ENCODE data around the gene DALRD3.
"Not testable (repeated sequence)": the region's sequence is repeated elsewhere in the genome, so short reads cannot be mapped to it uniquely, and the experiment has no call there.

The DALRD3 gene

GRCh38 chr3:49019941-49020329 lies 1.6 kb upstream of the DALRD3 start:
- H3K4me1 ChIP-seq (ENCODE audit: control insufficient read depth, insufficient read depth, low read length), result peaks cover 38% of the 10 kb centered on the region

DNA sequence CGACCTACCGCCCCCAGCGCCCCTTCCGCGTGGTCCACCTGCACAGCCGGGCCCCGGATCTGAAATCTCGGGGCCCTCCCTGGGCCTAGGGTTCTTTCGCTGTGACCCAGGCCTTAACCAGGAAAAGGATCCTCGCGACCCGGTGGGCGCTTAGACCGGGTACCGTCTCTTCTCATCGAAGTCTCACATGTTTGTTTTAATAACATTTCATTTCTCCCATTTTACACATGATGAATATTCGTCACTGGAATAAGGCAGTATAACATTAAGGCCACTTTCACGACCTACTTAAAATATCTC lies 277 bp upstream of the DALRD3 start:
- Histone ChIP-seq H3K36me3 (ENCODE audit: control insufficient read depth, insufficient read depth, low read length) (peaks cover 18% of the 10 kb centered on the region), H3K4me1 (ENCODE audit: control insufficient read depth, insufficient read depth, low read length) (peaks cover 40% of the 10 kb centered on the region)

More at GRCh38 chr3:49019941-49020329, 1.6 kb upstream of the DALRD3 start:
- Histone ChIP-seq H3K4me3 (ENCODE audit: low read length) (peak overlapping the region; percentile 67), H3K9ac (ENCODE audit: low read length) (peak overlapping the region; percentile 97), H3K36me3 (ENCODE audit: control insufficient read depth, insufficient read depth, low read length) (peaks cover 21% of the 10 kb centered on the region), H3K27me3 (ENCODE audit: control insufficient read depth, insufficient read depth, low read length) (no peaks in the 10 kb centered on the region), H3K9me3 (ENCODE audit: control insufficient read depth, low read length) (no peaks in the 10 kb centered on the region)

GRCh38 chr3:49017229-49017970 lies 980 bp downstream of the DALRD3 start:
- Histone ChIP-seq H3K4me3 (ENCODE audit: low read length) (peak overlapping the region; percentile 56), H3K4me1 (ENCODE audit: control insufficient read depth, insufficient read depth, low read length) (peaks cover 44% of the 10 kb centered on the region), H3K27me3 (ENCODE audit: control insufficient read depth, insufficient read depth, low read length) (no peaks in the 10 kb centered on the region)

More for the DNA sequence above, 277 bp upstream of the DALRD3 start:
- H3K4me3 ChIP-seq (ENCODE audit: low read length), result peak overlapping the region; percentile 56
- no peaks in the 10 kb centered on the region for H3K27me3 ChIP-seq (ENCODE audit: control insufficient read depth, insufficient read depth, low read length)
- H3K9me3 ChIP-seq (ENCODE audit: control insufficient read depth, low read length), result no peaks in the 10 kb centered on the region
- H3K9ac ChIP-seq (ENCODE audit: low read length), result peak overlapping the region; percentile 82

GRCh38 chr3:49016414-49017228 lies 1.8 kb downstream of the DALRD3 start:
- peaks cover 31% of the 10 kb centered on the region for H3K36me3 ChIP-seq (ENCODE audit: control insufficient read depth, insufficient read depth, low read length)
- H3K9ac ChIP-seq (ENCODE audit: low read length), result no peak overlapping the region
- no peak overlapping the region for H3K4me3 ChIP-seq (ENCODE audit: low read length)
- no peaks in the 10 kb centered on the region for H3K27me3 ChIP-seq (ENCODE audit: control insufficient read depth, insufficient read depth, low read length)
- H3K9me3 ChIP-seq (ENCODE audit: control insufficient read depth, low read length), result no peaks in the 10 kb centered on the region
- peaks cover 44% of the 10 kb centered on the region for H3K4me1 ChIP-seq (ENCODE audit: control insufficient read depth, insufficient read depth, low read length)

More at GRCh38 chr3:49017229-49017970, 980 bp downstream of the DALRD3 start:
- Histone ChIP-seq H3K9ac (ENCODE audit: low read length) (peak overlapping the region; percentile 82), H3K9me3 (ENCODE audit: control insufficient read depth, low read length) (no peaks in the 10 kb centered on the region), H3K36me3 (ENCODE audit: control insufficient read depth, insufficient read depth, low read length) (peaks cover 31% of the 10 kb centered on the region)

- H3K4me1 ChIP-seq (ENCODE audit: control insufficient read depth, insufficient read depth, low read length), result peaks cover 44% of the 10 kb centered on the region
- no peaks in the 10 kb centered on the region for H3K9me3 ChIP-seq (ENCODE audit: control insufficient read depth, low read length)
- H3K4me3 ChIP-seq (ENCODE audit: low read length), result no peak overlapping the region
- H3K27me3 ChIP-seq (ENCODE audit: control insufficient read depth, insufficient read depth, low read length), result no peaks in the 10 kb centered on the region
- H3K36me3 ChIP-seq (ENCODE audit: control insufficient read depth, insufficient read depth, low read length), result peaks cover 31% of the 10 kb centered on the region
- no peak overlapping the region for H3K9ac ChIP-seq (ENCODE audit: low read length)
Measured at GRCh38 chr3:49015765-49016164, 2.6 kb downstream of the DALRD3 start.

GRCh38 chr3:49015072-49015471 lies 3.3 kb downstream of the DALRD3 start:
- H3K4me1 ChIP-seq (ENCODE audit: control insufficient read depth, insufficient read depth, low read length), result peaks cover 37% of the 10 kb centered on the region
- no peaks in the 10 kb centered on the region for H3K27me3 ChIP-seq (ENCODE audit: control insufficient read depth, insufficient read depth, low read length)
- no peak overlapping the region for H3K4me3 ChIP-seq (ENCODE audit: low read length)
- no peaks in the 10 kb centered on the region for H3K9me3 ChIP-seq (ENCODE audit: control insufficient read depth, low read length)
- H3K36me3 ChIP-seq (ENCODE audit: control insufficient read depth, insufficient read depth, low read length), result peaks cover 31% of the 10 kb centered on the region
- no peak overlapping the region for H3K9ac ChIP-seq (ENCODE audit: low read length)

GRCh38 chr3:49013738-49014660 lies 4.4 kb downstream of the DALRD3 start:
- Histone ChIP-seq H3K27me3 (ENCODE audit: control insufficient read depth, insufficient read depth, low read length) (no peaks in the 10 kb centered on the region), H3K4me1 (ENCODE audit: control insufficient read depth, insufficient read depth, low read length) (peaks cover 27% of the 10 kb centered on the region), H3K36me3 (ENCODE audit: control insufficient read depth, insufficient read depth, low read length) (peaks cover 31% of the 10 kb centered on the region), H3K9ac (ENCODE audit: low read length) (no peak overlapping the region), H3K4me3 (ENCODE audit: low read length) (no peak overlapping the region), H3K9me3 (ENCODE audit: control insufficient read depth, low read length) (no peaks in the 10 kb centered on the region)

- no peak overlapping the region for H3K9ac ChIP-seq (ENCODE audit: low read length)
Measured at GRCh38 chr3:49013113-49013737, 5.2 kb downstream of the DALRD3 start.

DNA sequence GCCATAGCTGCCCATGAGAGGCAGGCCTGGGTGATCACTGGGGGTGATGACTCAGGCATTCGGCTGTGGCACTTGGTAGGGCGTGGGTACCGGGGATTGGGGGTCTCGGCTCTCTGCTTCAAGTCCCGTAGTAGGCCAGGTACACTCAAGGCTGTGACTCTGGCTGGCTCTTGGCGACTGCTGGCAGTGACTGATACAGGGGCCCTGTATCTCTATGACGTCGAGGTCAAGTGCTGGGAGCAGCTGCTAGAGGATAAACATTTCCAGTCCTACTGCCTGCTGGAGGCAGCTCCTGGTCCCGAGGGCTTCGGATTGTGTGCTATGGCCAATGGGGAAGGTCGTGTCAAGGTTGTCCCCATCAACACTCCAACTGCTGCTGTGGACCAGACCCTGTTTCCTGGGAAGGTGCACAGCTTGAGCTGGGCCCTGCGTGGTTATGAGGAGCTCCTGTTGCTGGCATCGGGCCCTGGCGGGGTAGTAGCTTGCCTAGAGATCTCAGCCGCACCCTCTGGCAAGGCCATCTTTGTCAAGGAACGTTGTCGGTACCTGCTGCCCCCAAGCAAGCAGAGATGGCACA lies 5.9 kb downstream of the DALRD3 start:
- H3K9ac ChIP-seq (ENCODE audit: low read length), result no peak overlapping the region

More at GRCh38 chr3:49013113-49013737, 5.2 kb downstream of the DALRD3 start:
- H3K4me3 ChIP-seq (ENCODE audit: low read length), result no peak overlapping the region
- H3K4me1 ChIP-seq (ENCODE audit: control insufficient read depth, insufficient read depth, low read length), result peaks cover 26% of the 10 kb centered on the region
- no peaks in the 10 kb centered on the region for H3K9me3 ChIP-seq (ENCODE audit: control insufficient read depth, low read length)
- H3K36me3 ChIP-seq (ENCODE audit: control insufficient read depth, insufficient read depth, low read length), result peaks cover 31% of the 10 kb centered on the region
- H3K27me3 ChIP-seq (ENCODE audit: control insufficient read depth, insufficient read depth, low read length), result no peaks in the 10 kb centered on the region

DNA sequence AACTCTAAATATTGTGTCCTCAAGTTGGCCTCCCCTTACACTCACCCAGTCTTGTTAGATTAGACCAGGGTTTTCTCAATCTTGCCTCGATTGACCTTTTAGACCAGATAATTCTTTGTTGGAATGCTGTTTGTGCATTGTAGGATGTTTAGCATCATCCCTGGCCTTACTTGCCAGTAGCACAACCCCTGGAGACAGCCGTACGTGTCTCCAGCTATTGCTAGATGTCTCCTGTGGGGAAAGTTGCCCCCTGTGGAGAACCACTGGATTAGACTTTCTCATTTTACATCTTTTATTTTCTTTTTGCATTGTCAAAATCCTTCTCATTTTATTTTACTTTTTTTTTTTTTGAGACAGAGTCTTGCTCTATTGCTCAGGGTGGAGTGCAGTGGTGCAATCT lies 9.0 kb downstream of the DALRD3 start:
- H3K4me3 ChIP-seq (ENCODE audit: low read length), result no peak overlapping the region
- no peaks in the 10 kb centered on the region for H3K27me3 ChIP-seq (ENCODE audit: control insufficient read depth, insufficient read depth, low read length)
- peaks cover 44% of the 10 kb centered on the region for H3K4me1 ChIP-seq (ENCODE audit: control insufficient read depth, insufficient read depth, low read length)
- H3K9me3 ChIP-seq (ENCODE audit: control insufficient read depth, low read length), result no peaks in the 10 kb centered on the region
- no peak overlapping the region for H3K9ac ChIP-seq (ENCODE audit: low read length)
- H3K36me3 ChIP-seq (ENCODE audit: control insufficient read depth, insufficient read depth, low read length), result peaks cover 15% of the 10 kb centered on the region

More for the DNA sequence above, 5.9 kb downstream of the DALRD3 start:
- Histone ChIP-seq H3K4me3 (ENCODE audit: low read length) (no peak overlapping the region), H3K36me3 (ENCODE audit: control insufficient read depth, insufficient read depth, low read length) (peaks cover 31% of the 10 kb centered on the region), H3K27me3 (ENCODE audit: control insufficient read depth, insufficient read depth, low read length) (no peaks in the 10 kb centered on the region), H3K9me3 (ENCODE audit: control insufficient read depth, low read length) (no peaks in the 10 kb centered on the region), H3K4me1 (ENCODE audit: control insufficient read depth, insufficient read depth, low read length) (peaks cover 28% of the 10 kb centered on the region)

GRCh38 chr3:49008627-49009026 lies 9.8 kb downstream of the DALRD3 start:
- Histone ChIP-seq H3K9ac (ENCODE audit: low read length) (peak overlapping the region; percentile 1), H3K4me1 (ENCODE audit: control insufficient read depth, insufficient read depth, low read length) (peaks cover 48% of the 10 kb centered on the region), H3K36me3 (ENCODE audit: control insufficient read depth, insufficient read depth, low read length) (peaks cover 13% of the 10 kb centered on the region)
- H3K9me3 ChIP-seq (ENCODE audit: control insufficient read depth, low read length); H3K4me3 ChIP-seq (ENCODE audit: low read length); H3K27me3 ChIP-seq (ENCODE audit: control insufficient read depth, insufficient read depth, low read length): not testable (repeated sequence)

All from mucosa of stomach (tissue), 1 donor.